Neuronal stem cell (in vitro differentiated cells): Measurements from ENCODE around the gene NTF3.
A peak's percentile ranks its signal among the peaks of the same experiment; 100 is the strongest.

Experiments
- DNase-seq: peaks from one replicate; pipeline ENCODE4 v3.0.0-alpha.2; 2013; ENCODE audit warnings: low spot score
- H2AFZ ChIP-seq: one replicate; pipeline ENCODE4 v1.6.1; 2013; ENCODE audit warnings: mild to moderate bottlenecking, low read length, inconsistent platforms
- H2AK5ac ChIP-seq: 2 replicates; pipeline ENCODE4 v1.6.1; 2013; ENCODE audit warnings: low read depth, mild to moderate bottlenecking, inconsistent platforms, low read length, moderate library complexity, mixed read lengths
- H2BK120ac ChIP-seq: 2 replicates; pipeline ENCODE4 v1.6.1; 2013; ENCODE audit warnings: low read depth, mild to moderate bottlenecking, inconsistent platforms, low read length, moderate library complexity, mixed read lengths
- H2BK12ac ChIP-seq: one replicate; pipeline ENCODE4 v1.6.1; 2013; ENCODE audit warnings: low read length, inconsistent platforms
- H2BK15ac ChIP-seq: 2 replicates; pipeline ENCODE4 v1.6.1; 2013; ENCODE audit warnings: mild to moderate bottlenecking, low read length, inconsistent platforms, mixed read lengths
- H2BK5ac ChIP-seq: one replicate; pipeline ENCODE4 v1.6.1; 2013; ENCODE audit warnings: inconsistent platforms, mild to moderate bottlenecking, low read length, moderate library complexity
- H3K14ac ChIP-seq: one replicate; pipeline ENCODE4 v1.6.1; 2013; ENCODE audit warnings: low read length, inconsistent platforms
- H3K18ac ChIP-seq: 2 replicates; pipeline ENCODE4 v1.6.1; 2013; ENCODE audit warnings: low read length, inconsistent platforms
- H3K23ac ChIP-seq: 2 replicates; pipeline ENCODE4 v1.6.1; 2013; ENCODE audit warnings: low read depth, mild to moderate bottlenecking, mixed read lengths, low read length, inconsistent platforms; ENCODE audit not compliant: poor library complexity
- H3K27ac ChIP-seq: replicated peaks from 3 replicates; pipeline ENCODE4 v1.5.1; 2013; ENCODE audit warnings: low read length, inconsistent platforms
- H3K27me3 ChIP-seq, 3 experiments: 2 replicates each; pipeline ENCODE4 v1.6.1; 2013; ENCODE audit warnings: low read length in 3 of 3, mild to moderate bottlenecking in 2 of 3, inconsistent platforms in 1 of 3, low read depth in 1 of 3, mixed read lengths in 1 of 3, moderate library complexity in 1 of 3; ENCODE audit not compliant: control insufficient read depth in 3 of 3, insufficient read depth in 3 of 3
- H3K36me3 ChIP-seq, 2 donors: replicated peaks in 1 of 2; 2 replicates each; pipeline ENCODE4 v1.6.1; 2013; ENCODE audit warnings: low read length in 2 of 2; ENCODE audit not compliant: control insufficient read depth in 2 of 2, insufficient read depth in 2 of 2
- H3K4ac ChIP-seq: 2 replicates; pipeline ENCODE4 v1.6.1; 2013; ENCODE audit warnings: inconsistent platforms, mild to moderate bottlenecking, low read length, moderate library complexity
- H3K4me1 ChIP-seq, 2 donors: 1 replicate in 1 of 2; 2 replicates in 1 of 2; pipeline ENCODE4 v1.6.1; 2013; ENCODE audit warnings: low read length in 2 of 2, low read depth in 1 of 2; ENCODE audit not compliant: control insufficient read depth in 2 of 2, insufficient read depth in 1 of 2
- H3K4me2 ChIP-seq: one replicate; pipeline ENCODE4 v1.6.1; 2013; ENCODE audit warnings: mild to moderate bottlenecking, low read length, inconsistent platforms; ENCODE audit not compliant: insufficient read depth, poor library complexity, severe bottlenecking
- H3K4me3 ChIP-seq, 2 donors: 2 replicates each; pipeline ENCODE4 v1.5.1; 2013; ENCODE audit warnings: low read length in 2 of 2, mild to moderate bottlenecking in 2 of 2, inconsistent platforms in 1 of 2, moderate library complexity in 1 of 2
- H3K79me1 ChIP-seq: one replicate; pipeline ENCODE4 v1.6.1; 2013; ENCODE audit warnings: low read depth, mild to moderate bottlenecking, inconsistent platforms, low read length, moderate library complexity
- H3K9ac ChIP-seq: one replicate; pipeline ENCODE4 v1.6.1; 2013; ENCODE audit warnings: mild to moderate bottlenecking, low read depth, low read length, inconsistent platforms; ENCODE audit not compliant: poor library complexity
- H3K9me3 ChIP-seq, 2 donors: replicated peaks in 1 of 2; 2 replicates each; pipeline versions ENCODE3 to v1.6.1; 2013; ENCODE audit warnings: low read length in 2 of 2, mild to moderate bottlenecking in 2 of 2, inconsistent platforms in 1 of 2, low read depth in 1 of 2, mixed read lengths in 1 of 2, moderate library complexity in 1 of 2; ENCODE audit not compliant: control insufficient read depth in 2 of 2, insufficient read depth in 1 of 2
- H4K8ac ChIP-seq: one replicate; pipeline ENCODE4 v1.6.1; 2013; ENCODE audit warnings: low read depth, mild to moderate bottlenecking, inconsistent platforms, low read length, moderate library complexity
- H4K91ac ChIP-seq: one replicate; pipeline ENCODE4 v1.6.1; 2013; ENCODE audit warnings: low read length, low read depth, mild to moderate bottlenecking, inconsistent platforms; ENCODE audit not compliant: poor library complexity
- WGBS, 2 donors: extraction: QIAGEN DNeasy Blood & Tissue Kit; methylation state at CpG; one replicate each; pipeline ENCODE4 v1.1.7; 2013; ENCODE audit warnings: missing lambda C conversion rate in 2 of 2, mixed read lengths in 1 of 2; ENCODE audit not compliant: insufficient read length in 2 of 2, insufficient replicate concordance in 1 of 2; ENCODE audit errors: extremely low coverage in 2 of 2; 5-methylcytosine and 5-hydroxymethylcytosine counted together

The NTF3 gene

DNA sequence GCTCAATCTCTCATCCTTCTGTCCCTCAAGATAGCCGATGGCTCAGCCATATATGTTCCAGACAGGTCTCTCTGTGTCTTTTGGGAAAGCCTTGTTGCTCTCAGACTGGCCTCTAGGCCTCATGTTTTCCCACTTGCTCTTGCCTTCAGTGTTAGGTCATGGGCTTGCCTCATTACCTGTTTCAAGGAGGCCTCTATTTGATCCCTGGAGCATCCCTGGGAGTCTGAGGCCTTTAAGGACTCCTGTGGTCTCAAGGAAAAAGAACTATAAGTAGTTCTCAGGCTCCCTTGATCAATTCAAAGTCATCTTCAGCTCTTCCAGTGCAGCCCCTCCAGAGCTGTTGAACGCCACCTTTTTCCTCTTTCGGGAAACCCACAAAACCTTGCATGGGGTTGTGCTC is 47.9 kb downstream of the NTF3 start:
- H3K9me3 ChIP-seq = peaks cover 0 to 2% of the 10 kb centered on the region in 2 donors
- no peak overlapping the region for H3K18ac ChIP-seq
- H3K23ac ChIP-seq = no peak overlapping the region
- H2BK5ac ChIP-seq = no peak overlapping the region
- H2AK5ac ChIP-seq = no peak overlapping the region
- no peak overlapping the region for H4K8ac ChIP-seq
- no peak overlapping the region for H3K9ac ChIP-seq
- H2BK15ac ChIP-seq = no peak overlapping the region
- no peak overlapping the region for H3K14ac ChIP-seq
- no peak overlapping the region for H3K4ac ChIP-seq
- peaks cover 4 to 21% of the 10 kb centered on the region in 2 donors for H3K4me1 ChIP-seq
- no peak overlapping the region for H2BK12ac ChIP-seq
- no peak overlapping the region for H3K4me2 ChIP-seq
- DNase-seq = no peak
- no CpG with 5 or more reads among the region's 3 CpGs for WGBS, 2 donors
- peaks cover 0 to 45% (median 0%) of the 10 kb centered on the region in 3 experiments for H3K27me3 ChIP-seq
- H3K36me3 ChIP-seq = no peaks in the 10 kb centered on the region
- no peak overlapping the region for H2AFZ ChIP-seq
- H2BK120ac ChIP-seq = no peak overlapping the region
- peaks cover 7% of the 10 kb centered on the region for H3K79me1 ChIP-seq
- H3K4me3 ChIP-seq = no peak overlapping the region
- no peak overlapping the region for H4K91ac ChIP-seq
- H3K27ac ChIP-seq = peak overlapping the region; percentile 87

- no peak overlapping the region for H2BK12ac ChIP-seq
- peak; percentile 72 for DNase-seq
- peaks cover 5% of the 10 kb centered on the region for H3K79me1 ChIP-seq
- H3K4me3 ChIP-seq = peak overlapping the region in 1 of 2 donors; percentile 62
- H3K4me2 ChIP-seq = peak overlapping the region; percentile 68
- H3K14ac ChIP-seq = no peak overlapping the region
- peak overlapping the region; percentile 87 for H3K27ac ChIP-seq
- no peak overlapping the region for H2BK120ac ChIP-seq
- no peak overlapping the region for H2AK5ac ChIP-seq
- WGBS, 2 donors = no CpG with 5 or more reads among the region's 21 CpGs
- no peak overlapping the region for H4K91ac ChIP-seq
- no peak overlapping the region for H2BK15ac ChIP-seq
- H2BK5ac ChIP-seq = peak overlapping the region; percentile 53
- H3K4me1 ChIP-seq = peaks cover 4 to 21% of the 10 kb centered on the region in 2 donors
- peak overlapping the region; percentile 95 for H3K18ac ChIP-seq
- peak overlapping the region; percentile 75 for H3K9ac ChIP-seq
- H2AFZ ChIP-seq = peak overlapping the region; percentile 82
- peaks cover 0 to 45% (median 0%) of the 10 kb centered on the region in 3 experiments for H3K27me3 ChIP-seq
- H3K36me3 ChIP-seq = no peaks in the 10 kb centered on the region
- no peak overlapping the region for H3K23ac ChIP-seq
- H4K8ac ChIP-seq = no peak overlapping the region
- peaks cover 0 to 2% of the 10 kb centered on the region in 2 donors for H3K9me3 ChIP-seq
- no peak overlapping the region for H3K4ac ChIP-seq
These were observed 48.5 kb downstream of the NTF3 start for GRCh38 chr12:5480218-5480937.

DNA sequence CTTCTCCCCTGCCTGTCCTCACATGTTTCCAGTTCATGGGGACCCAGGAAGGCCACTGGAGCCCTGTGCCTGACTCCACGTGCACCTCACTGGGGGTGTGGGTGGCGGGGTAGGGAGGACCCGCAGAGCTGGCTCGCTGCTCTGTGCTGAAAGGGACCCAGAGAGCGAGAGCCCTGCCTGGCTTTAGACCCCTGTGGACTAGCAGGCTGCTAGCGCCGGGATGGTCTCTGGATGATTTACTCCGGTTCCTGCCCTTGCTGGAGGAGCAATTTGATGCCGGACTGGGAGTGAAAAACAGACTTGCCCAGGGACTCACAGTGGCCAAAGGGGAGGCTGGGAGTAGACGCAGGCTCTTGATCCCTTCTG is 49.0 kb downstream of the NTF3 start:
- Histone ChIP-seq H3K4ac (no peak overlapping the region), H3K36me3 (no peaks in the 10 kb centered on the region), H3K14ac (no peak overlapping the region), H3K18ac (peak overlapping the region; percentile 95), H3K4me1 (peaks cover 4 to 21% of the 10 kb centered on the region in 2 donors), H4K91ac (no peak overlapping the region), H2BK15ac (no peak overlapping the region), H2BK12ac (peak overlapping the region; percentile 67), H3K23ac (no peak overlapping the region), H4K8ac (no peak overlapping the region), H2AFZ (peak overlapping the region; percentile 82), H3K4me2 (peak overlapping the region; percentile 68), H3K9ac (peak overlapping the region; percentile 75), H3K9me3 (peaks cover 0 to 2% of the 10 kb centered on the region in 2 donors), H3K4me3 (no peak overlapping the region), H2BK120ac (no peak overlapping the region), H2BK5ac (no peak overlapping the region), H3K27ac (no peak overlapping the region), H2AK5ac (no peak overlapping the region), H3K27me3 (peaks cover 0 to 45% (median 0%) of the 10 kb centered on the region in 3 experiments), H3K79me1 (peaks cover 5% of the 10 kb centered on the region)
- no CpG with 5 or more reads among the region's 10 CpGs for WGBS, 2 donors
- no peak for DNase-seq

DNA sequence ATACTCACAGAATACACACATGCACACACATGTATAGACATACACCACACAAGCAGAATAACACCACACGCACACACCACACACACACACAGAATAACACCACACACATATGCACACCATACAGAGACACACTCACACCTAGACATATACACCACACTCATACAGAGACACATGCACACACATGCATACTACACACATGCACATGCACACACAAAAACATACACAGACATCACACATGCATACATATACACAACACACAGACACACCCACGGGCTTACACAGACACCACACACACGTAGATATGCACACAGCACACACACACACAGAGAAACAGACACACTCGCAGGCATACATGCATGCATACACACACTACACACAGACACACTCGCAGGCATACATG is 49.7 kb downstream of the NTF3 start:
- no peak for DNase-seq

More for the DNA sequence above, 49.7 kb downstream of the NTF3 start:
- Histone ChIP-seq H3K18ac (no peak overlapping the region), H3K4me3 (no peak overlapping the region), H2AFZ (no peak overlapping the region), H3K36me3 (no peaks in the 10 kb centered on the region), H3K27me3 (peaks cover 0 to 41% (median 0%) of the 10 kb centered on the region in 3 experiments), H3K4me2 (no peak overlapping the region), H3K9ac (no peak overlapping the region), H3K9me3 (peaks cover 0 to 2% of the 10 kb centered on the region in 2 donors), H2BK15ac (no peak overlapping the region), H3K23ac (no peak overlapping the region), H2BK5ac (no peak overlapping the region), H3K4me1 (peaks cover 4 to 21% of the 10 kb centered on the region in 2 donors), H2BK12ac (no peak overlapping the region), H4K8ac (no peak overlapping the region), H3K79me1 (peaks cover 5% of the 10 kb centered on the region), H3K14ac (no peak overlapping the region), H4K91ac (no peak overlapping the region), H2BK120ac (no peak overlapping the region), H3K4ac (no peak overlapping the region), H2AK5ac (no peak overlapping the region), H3K27ac (no peak overlapping the region)
- WGBS, 2 donors = no CpG with 5 or more reads among the region's 5 CpGs
